DMS153 treated with DMSO at 0.1 percent for 48 hours (cell line): ENCODE data around the gene LRP2.
A peak's percentile ranks its signal among the peaks of the same experiment; 100 is the strongest.

Experiments used
- DNase-seq: peaks from one replicate; lab custom pipeline; 2025; ENCODE audit not compliant: unreplicated experiment; lab: John Stamatoyannopoulos, UW

The LRP2 gene

DNA sequence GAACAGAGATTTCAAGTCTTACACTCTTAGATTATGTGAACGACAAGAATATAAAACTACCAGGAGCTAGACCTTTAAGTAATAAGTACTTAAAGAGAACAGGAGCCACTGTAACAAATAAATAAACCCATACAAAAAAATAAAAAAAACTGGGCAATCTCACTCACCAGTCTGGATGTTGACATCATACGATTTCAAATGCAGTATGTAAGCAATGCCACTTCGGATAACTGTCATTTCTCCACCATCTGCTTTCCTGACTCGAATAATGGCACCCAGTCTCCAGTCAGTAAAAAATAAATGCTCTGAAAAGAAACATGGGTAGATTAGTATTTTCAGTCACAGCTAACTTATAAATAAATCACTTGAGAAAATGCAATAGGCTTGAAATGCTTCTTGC lies 115.1 kb downstream of the LRP2 start:
- no peak for DNase-seq

DNA sequence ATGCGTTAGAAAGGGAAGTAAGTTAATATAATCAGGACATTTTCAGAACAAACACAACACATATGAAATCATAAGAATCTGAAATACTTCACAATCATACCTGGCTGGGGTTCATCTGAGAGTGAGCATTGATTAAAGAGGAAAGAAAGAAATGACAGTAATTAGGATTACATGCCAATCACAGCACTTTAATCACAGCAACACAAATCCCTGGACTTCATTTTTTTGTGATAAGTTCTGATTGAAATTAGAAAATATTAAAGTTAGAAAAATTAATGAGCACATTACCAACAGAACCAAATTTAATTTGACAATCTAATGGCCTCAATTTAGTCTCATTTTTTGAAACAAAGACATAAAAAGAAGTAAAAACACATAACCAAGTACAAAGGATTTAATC lies 121.9 kb downstream of the LRP2 start:
- DNase-seq: no peak

DNA sequence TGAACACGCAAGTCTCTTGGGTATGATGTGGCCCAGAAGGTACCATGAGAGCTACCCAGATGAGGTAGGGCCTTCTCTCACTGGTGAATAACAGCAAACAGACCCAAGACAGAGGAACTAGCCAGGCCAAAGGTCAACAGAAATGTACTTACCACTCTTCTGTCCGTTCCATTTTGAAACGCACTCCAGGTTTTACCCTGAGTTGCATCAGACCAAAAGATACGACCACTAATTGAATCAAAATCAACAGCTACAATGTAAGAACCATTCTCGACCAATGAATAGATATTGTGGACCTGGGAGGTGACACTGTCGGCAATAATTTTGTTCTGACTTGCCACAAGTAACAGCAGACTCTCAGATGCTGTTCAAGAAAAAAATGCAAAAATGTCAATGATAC lies 124.4 kb downstream of the LRP2 start:
- DNase-seq: no peak

DNA sequence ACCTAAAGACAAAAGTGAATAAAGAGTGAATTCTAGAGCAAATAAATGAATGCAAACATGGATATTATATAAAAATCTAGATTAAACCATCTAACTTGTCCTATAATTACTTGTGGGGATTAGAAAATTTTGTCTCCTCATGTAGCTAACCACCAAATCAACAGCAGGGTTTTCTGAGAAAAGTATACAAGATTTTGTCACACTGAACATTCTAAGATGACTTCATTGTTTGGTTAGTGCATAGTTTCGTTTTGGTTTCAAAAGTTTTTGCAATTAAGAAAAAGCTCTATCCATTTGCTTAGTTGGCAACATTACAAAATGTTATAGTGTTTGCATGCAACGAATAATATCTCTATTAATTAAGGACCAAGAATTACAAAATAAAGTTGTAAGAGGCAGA lies 125.0 kb downstream of the LRP2 start:
- DNase-seq: no peak

DNA sequence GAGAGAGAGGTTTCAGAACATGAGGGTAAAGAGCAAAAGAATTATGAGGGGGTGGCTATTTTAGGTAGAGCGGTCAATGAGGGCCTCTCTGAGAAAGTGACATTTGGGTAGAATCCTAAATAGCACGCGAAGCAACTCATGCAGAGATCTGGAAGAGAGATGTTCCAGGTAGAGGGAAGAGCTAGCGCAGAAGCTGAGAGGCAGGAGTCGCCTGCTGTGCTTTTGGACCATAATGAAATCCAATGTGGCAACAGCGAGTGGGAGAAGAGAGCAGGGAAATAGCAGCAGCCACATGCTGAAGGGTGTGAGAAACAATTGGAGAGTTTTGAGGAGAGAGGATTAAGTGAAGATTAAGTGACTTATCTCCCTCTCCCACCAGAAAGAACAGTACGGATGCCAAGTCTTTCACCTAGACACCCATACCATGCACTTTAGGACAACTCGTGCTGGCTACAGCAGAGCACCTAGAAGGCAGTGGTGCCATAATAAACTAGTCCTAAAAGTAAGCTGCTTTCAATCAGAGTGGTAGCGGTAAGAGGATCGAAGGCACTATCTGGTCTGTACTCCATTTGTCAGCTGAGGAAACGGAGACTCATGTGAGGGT lies 129.7 kb downstream of the LRP2 start:
- no peak for DNase-seq

DNA sequence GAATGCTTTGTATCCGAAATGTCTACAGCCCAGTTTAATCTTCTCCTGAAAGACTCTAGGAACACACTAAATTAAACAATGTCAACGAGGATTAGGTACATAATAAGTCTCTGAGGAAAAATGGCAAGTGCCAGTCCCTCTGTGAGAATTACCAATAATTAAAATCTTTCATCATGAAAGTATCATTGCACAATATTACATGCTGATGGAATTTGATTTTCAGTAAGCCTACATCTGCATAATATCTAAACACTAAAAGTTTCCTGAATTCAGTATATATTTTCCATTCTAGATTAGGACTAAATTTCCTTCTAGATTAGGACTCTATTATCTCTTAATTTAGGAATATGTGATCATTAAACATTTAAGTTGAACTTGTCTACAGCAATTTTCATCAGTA lies 132.1 kb downstream of the LRP2 start:
- no peak for DNase-seq

DNA sequence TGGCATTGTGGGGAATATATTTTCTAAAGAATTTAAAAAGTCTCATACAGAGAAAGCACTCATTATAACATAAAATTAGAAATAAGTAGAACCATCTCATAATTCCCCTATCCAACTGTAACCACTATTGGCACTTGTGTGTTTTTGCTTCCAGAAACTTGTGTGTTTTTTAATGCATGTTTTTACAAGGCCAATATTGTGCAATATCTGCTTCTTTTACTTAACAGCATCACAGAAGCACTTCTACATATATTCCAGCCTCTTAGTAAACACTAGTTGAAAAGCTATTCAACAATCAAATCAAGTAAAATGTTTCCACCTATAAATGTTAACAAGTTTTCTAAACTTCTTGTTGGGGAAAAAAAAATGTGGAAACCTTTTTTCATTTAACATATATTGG lies 132.7 kb downstream of the LRP2 start:
- DNase-seq: no peak

DNA sequence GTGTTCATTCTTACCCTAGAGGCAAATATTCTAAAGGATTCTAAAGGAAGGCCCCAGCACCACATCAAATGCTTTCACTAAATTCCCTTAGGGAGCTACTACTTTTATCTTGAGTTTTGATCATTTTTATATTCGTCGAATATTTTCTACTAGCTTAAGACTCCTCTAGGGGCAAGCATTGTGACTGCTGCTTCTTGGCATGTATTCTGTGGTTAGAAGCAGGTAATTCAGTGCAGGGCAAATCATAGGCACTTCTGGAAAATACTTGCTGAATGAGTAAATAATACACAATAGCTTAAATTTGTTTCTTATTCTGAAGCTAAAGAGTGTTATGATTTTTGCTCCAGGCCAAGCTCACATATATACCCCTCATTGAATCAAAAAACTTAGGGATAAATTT lies 136.4 kb downstream of the LRP2 start:
- DNase-seq: no peak

DNA sequence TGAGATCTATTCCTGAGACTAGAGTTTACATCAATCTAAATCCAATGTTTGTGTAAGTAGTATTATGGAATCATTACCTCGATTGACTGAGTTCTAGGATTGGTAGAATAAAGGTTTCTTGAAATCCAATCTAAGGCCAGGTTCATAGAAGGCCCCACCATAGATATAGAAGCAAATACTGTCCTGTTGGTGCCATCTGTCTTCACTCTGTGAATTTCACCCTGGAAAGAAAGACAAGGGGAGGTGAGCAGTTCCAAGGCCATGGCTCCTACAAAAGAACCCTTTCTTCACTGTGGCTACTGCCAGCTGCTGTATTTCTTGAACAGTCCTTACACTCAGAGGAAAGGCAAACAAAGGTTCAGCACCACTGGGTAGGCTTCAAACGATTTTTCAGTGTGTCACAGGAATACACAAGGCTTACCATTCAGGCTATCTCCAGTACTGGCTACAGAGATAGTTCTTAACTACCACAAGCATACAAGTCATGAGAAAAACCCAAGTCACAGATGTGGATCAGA lies 137.0 kb downstream of the LRP2 start:
- DNase-seq: no peak

DNA sequence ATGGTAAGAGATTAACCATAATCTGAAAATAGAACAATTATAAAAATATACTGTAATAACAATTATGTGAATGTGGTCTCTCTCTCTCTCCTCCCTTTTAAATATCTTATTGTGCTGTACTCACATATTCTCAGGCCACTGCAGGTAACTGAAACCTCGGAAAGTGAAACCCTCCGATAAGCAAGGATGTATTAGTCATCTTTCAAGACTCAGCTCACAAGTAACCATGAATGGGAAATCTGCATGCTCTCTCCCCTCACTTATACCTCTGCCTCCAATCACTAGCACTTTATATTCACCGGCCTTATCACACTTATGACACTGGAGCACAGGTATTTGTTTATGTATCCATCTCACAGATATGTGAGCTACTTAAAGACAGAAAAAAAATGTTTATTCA lies 139.7 kb downstream of the LRP2 start:
- DNase-seq: no peak

DNA sequence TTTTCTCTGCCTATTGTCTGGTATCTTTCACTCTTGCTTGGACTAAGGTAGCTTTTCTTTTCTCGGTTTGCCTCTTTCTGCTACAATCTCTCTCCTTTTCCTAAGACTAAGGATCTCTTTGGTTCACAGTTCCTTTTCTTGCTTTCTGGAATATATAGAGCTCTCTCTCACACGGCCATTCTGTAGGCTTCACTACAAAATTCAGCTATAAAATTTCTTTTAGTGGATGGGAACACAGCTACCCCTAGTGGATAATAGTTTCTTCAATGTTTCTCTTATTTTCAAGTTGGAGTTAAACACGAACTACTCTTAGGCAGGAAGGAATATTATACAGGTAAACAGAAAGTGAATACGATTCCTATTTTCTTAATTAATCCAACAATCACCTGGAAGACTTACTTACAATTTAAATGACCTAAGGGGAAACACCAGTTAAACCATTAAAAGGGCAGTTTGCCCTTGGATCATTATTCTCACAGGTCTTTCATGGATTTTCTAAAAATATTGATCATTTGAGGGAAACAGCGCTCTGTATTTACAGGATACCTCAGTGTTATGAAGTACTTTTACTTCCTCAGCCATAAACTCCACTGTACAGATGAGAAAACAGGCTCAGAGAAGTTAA lies 140.5 kb downstream of the LRP2 start:
- peak; percentile 36 for DNase-seq

DNA sequence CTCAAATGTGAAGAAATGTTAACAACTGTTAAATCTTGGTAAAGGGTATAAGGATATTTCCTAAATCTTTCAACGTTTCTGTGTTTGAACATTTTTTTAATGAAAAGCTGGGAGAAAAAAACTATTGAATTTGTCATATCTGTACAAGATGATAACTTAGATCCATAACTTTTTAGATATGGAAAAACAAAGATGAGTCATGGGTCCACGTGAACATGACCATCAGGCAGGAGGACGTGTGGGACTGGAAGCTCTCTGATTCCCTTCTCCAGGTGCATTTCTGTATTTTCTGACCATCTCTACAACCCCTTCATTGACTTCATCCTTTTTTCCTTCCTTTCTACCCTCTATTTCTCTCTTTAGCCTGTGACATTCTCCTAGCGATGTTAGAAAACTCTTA lies 151.4 kb downstream of the LRP2 start:
- no peak for DNase-seq

DNA sequence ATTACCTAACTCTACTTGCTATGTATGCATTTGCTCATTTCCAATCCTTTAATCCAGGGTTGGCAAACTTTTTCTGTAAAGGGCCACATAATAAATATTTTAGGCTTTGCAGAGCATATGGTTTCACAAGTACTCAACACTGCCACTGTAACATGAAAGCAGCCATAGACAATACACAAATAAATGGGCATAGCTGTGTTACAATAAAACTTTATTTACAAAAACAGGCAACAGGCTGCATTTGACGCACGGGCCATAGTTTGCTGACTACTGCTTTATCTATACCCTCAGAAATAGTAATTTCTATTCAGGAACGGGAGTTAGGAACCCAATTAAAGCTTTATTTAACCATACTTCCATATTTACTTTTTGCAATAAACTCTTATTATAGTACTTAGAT lies 154.3 kb downstream of the LRP2 start:
- DNase-seq: no peak

DNA sequence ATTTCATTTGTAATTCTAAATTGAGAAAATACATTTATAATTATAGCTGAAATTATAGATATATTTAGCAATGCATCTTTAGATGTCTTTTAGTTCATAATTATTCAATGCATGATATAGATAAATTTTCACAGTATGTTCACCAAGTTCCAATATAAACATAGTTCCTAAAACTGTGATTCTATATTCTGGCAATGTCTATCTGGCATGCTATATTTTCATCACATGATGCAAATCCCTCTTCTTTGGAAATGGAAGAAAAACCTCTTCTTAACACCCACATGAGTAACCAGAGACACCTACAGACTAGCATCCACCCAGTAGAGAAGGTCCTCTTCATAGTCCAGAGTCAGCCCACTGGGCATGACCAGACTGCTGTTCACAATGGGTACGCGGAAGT lies 157.2 kb downstream of the LRP2 start:
- DNase-seq: no peak

DNA sequence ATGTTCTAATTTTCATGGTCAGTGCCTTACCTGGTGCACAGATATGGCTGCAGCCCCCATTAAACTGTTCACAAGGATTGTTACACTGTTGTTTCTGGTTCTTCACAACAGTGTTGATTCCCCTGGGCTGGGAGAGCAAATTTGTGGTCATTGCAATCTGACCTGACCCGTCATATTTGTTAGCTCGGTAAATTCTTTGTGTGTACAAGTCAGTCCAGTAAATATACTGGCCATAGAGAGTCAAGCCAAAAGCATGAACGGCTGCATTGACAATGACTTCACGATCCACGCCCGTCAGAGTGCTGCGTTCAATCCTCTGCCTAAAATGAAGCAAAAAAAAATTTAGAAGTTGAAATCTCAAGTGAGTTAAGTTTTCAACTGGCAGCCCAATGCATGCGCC lies 158.4 kb downstream of the LRP2 start:
- no peak for DNase-seq

DNA sequence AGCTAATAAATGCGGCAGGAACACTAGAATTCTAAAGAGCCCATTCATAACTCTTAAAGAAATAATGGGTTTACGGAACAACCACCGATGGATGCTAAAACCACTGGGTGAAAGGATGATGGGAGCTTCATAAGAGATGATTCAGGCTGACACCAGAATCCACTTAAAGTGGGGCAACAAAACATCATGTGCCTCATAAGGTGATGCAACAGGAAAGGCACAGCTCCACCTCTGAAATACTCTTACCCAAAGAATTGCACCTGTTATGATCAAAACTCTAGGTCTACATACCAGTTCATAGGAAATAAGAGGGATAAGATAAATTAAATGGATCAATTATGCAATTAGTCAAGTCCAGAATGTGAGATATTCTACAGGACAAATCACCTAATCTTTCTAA lies 161.6 kb downstream of the LRP2 start:
- no peak for DNase-seq

DNA sequence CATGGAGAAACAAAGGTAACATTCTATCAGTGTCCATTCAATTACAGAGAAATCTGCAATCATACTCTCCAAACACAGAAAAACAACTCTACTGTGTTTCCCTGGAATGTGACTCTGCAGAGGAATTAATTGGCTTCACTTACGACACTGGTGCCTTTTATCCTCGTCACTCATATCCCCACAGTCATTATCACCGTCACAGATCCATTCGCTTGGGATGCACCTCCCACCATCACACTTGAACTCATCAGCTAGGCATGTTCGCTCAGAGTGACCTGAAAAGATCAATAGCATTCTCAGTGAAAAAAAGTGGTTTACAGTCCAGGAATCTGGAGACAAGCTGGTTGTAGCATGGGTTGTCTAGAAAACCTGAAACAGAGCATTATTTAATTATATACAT lies 168.7 kb downstream of the LRP2 start:
- DNase-seq: no peak

DNA sequence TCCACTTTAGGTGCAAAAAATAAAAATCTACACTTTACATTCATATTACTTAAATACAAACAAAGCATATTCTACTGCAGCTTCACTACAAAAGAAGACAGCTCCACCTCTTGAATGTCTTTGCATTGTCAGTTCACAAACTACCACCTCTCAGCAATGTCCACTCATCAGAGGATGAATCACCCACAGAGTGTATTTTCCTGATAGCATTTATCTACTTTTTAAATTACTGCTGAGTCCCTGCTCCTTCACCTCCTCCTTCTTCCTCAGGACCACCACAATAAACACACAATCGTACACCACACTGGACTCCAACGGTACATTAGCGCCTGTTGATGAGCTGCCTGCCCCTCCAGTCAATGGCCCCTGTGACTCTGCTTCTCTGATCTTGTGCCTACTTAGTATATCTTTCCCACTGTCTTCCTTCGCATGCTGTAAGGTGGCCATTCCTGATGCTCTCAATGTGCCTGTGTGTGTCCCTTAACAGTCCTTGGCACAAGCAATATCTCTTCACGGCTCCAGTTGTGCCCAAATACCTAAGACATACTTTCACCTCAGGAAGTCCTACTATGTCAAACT lies 172.0 kb downstream of the LRP2 start:
- no peak for DNase-seq

DNA sequence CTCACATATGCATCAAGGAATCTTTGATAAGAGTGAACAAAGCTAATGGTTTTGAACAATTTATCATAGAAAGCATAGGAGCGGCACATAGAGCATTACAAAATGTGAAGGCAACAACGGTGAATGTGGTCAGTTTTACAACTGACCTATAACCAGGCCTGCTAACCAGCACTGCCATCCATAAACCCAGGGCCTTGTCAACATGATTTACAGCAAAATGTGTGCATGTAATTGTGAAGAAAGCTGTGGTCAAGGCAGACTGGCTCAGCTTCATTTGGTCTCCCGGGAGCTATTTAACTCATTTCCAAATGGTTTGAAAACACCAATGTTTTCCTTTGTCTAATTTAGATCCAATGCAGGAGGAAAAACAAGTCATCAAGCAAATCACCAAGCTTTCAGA lies 173.2 kb downstream of the LRP2 start:
- no peak for DNase-seq

DNA sequence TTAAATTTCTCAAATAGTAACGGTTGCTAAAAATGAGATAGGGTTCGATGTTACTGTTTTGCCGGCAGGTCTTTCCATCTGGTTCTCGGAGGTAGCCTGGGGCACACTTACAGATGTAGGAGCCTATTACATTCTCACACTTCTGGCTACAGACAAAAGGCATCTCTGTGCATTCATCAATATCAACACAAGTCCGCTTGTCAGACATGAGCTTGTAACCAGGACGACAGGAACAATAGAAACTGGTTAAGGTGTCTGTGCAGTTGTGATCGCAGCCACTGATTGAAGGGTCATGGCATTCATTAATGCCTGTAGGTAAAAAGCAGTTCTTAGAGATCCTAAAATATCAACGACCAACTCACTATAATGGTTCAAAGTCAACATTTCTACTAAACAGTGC lies 176.6 kb downstream of the LRP2 start:
- DNase-seq: no peak

DNA sequence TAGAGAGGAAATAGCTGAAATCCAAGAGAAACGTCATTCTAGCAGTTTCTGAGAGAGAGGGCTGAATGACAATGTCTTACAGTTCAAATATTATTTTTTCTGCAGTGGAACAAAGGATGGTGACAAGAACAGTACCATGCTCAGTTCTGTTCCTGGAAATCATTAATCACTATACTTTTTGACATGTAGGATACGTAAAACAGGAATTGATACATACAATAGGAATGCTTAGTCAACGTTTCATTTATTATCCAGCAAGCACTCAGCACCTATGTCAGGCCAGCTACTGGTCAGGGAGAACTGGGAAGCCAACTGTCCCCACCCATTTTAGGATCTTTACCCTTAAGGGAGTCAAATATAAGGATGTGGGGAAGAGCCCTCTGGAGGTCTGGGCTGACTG lies 178.3 kb downstream of the LRP2 start:
- no peak for DNase-seq

DNA sequence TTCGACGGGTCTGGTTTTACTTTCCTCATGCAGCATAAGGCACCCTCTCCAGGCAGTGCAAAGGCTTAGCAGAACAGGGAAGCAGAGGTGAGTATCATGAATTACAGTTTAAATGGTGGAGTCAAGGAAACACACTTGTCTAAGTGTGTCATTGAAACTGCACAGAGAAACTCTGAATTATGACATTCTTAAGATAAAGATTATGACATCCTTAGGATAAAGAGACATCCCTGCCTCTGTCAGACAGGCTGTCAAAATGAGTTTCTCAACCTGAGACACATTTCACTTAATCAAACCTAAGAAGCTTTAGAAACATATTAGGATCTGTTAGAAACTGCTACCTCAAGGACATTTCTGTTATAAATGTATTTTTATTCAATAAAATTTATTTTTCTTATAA lies 179.8 kb downstream of the LRP2 start:
- no peak for DNase-seq
